Measurements from ENCODE around the gene SCT. TPM values are rescaled to one million over a fixed set of nuclear protein-coding genes. Genes with fewer than 3 reads are reported as not detected.

SCT gene
- total RNA-seq, 1 donor from 2014 or later = 1.7 TPM

GRCh38 chr11:592918-593317, 34.1 kb downstream of the SCT start:
- Mint-ChIP-seq H3K27ac (no peak overlapping the region), H3K4me3 (no peak overlapping the region), H3K36me3 (peaks cover 41% of the 10 kb centered on the region), H3K27me3 (ENCODE audit: low read depth) (no peaks in the 10 kb centered on the region), H3K9me3 (no peaks in the 10 kb centered on the region), H3K4me1 (no peaks in the 10 kb centered on the region)
- no peak for DNase-seq (ENCODE audit: low spot score in 2 of 2, unreplicated experiment in 2 of 2)
- no peak for TF ChIP-seq CTCF (IDR thresholded peaks at IDR 0.05; ENCODE audit: unreplicated experiment)

DNA sequence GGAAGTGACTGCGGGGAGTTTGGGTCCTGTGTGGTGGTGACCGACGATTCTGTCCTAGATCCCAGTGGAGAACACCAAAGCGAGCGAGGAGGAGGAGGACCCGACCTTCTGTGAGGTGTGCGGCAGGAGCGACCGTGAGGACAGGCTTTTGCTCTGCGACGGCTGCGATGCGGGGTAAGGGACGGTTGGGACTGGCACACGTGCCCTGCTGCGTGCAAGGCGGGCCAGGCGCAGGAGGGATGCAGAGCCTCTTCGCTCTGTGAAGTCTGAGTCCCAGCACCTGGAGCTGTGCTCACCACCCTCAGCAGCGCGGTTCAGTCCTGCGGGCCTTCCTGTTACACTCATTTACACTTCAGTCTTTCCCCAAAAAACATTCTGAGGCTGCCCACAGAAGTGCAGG, 34.5 kb downstream of the SCT start:
- no peaks in the 10 kb centered on the region for H3K4me1 Mint-ChIP-seq
- no peaks in the 10 kb centered on the region for H3K9me3 Mint-ChIP-seq
- no peak for DNase-seq (ENCODE audit: low spot score in 2 of 2, unreplicated experiment in 2 of 2)
- peaks cover 43% of the 10 kb centered on the region for H3K36me3 Mint-ChIP-seq
- H3K27ac Mint-ChIP-seq = no peak overlapping the region
- no peak overlapping the region for H3K4me3 Mint-ChIP-seq
- H3K27me3 Mint-ChIP-seq (ENCODE audit: low read depth) = no peaks in the 10 kb centered on the region
- TF ChIP-seq CTCF (IDR thresholded peaks at IDR 0.05; ENCODE audit: unreplicated experiment) = no peak

DNA sequence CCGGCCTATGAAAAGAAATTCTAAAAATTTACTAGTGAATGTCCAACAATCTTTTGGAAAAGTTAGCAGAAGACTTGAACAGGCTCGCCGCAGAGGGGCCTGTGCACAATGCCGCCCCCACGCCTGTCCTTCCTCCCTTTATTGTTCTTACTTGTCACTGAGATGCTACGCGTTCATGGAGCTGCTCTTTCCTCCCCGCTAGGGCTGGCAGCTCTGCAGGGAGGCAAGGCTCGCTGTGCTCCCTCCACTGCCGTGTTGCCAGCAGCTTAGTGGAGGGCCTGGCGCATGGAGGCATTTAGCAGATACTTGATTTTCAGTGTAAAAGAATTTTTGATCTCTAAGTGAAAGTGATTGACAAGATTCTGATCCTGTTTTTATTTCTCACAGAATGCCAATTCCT, 36.0 kb downstream of the SCT start:
- Mint-ChIP-seq H3K27me3 (ENCODE audit: low read depth) (no peaks in the 10 kb centered on the region), H3K36me3 (peaks cover 47% of the 10 kb centered on the region), H3K9me3 (no peaks in the 10 kb centered on the region), H3K4me1 (no peaks in the 10 kb centered on the region), H3K4me3 (no peak overlapping the region), H3K27ac (no peak overlapping the region)
- TF ChIP-seq CTCF (IDR thresholded peaks at IDR 0.05; ENCODE audit: unreplicated experiment) = no peak
- DNase-seq (ENCODE audit: low spot score in 2 of 2, unreplicated experiment in 2 of 2) = no peak

GRCh38 chr11:589798-590197, 37.2 kb downstream of the SCT start:
- H3K36me3 Mint-ChIP-seq = peaks cover 46% of the 10 kb centered on the region
- no peak overlapping the region for H3K4me3 Mint-ChIP-seq
- no peaks in the 10 kb centered on the region for H3K9me3 Mint-ChIP-seq
- H3K27ac Mint-ChIP-seq = no peak overlapping the region
- H3K4me1 Mint-ChIP-seq = no peaks in the 10 kb centered on the region
- TF ChIP-seq CTCF (IDR thresholded peaks at IDR 0.05; ENCODE audit: unreplicated experiment) = no peak
- DNase-seq (ENCODE audit: low spot score in 2 of 2, unreplicated experiment in 2 of 2) = no peak
- no peaks in the 10 kb centered on the region for H3K27me3 Mint-ChIP-seq (ENCODE audit: low read depth)

DNA sequence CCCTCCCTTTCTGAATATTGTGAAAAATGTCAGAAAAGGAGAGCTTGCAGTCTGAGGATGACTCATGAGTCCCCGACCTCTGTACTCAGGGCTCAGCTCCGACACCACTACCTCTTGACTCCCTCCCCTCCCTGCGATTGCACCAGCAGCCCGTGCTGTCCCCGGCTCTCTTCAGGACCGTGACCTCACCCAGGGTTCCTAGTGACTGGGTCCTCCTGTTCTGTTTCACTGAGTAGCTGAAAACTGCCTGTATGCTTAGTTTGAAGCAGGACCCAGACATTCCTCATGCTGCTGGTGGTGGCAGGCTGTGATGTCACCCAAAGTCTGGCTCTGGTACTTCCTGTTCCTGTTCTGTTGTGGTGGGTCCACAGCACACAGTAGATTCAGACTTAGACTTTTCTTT, 39.0 kb downstream of the SCT start:
- no peaks in the 10 kb centered on the region for H3K4me1 Mint-ChIP-seq
- no peak for TF ChIP-seq CTCF (IDR thresholded peaks at IDR 0.05; ENCODE audit: unreplicated experiment)
- H3K27ac Mint-ChIP-seq = no peak overlapping the region
- peaks cover 36% of the 10 kb centered on the region for H3K36me3 Mint-ChIP-seq
- H3K4me3 Mint-ChIP-seq = no peak overlapping the region
- H3K27me3 Mint-ChIP-seq (ENCODE audit: low read depth) = no peaks in the 10 kb centered on the region
- no peak for DNase-seq (ENCODE audit: low spot score in 2 of 2, unreplicated experiment in 2 of 2)
- H3K9me3 Mint-ChIP-seq = no peaks in the 10 kb centered on the region

DNA sequence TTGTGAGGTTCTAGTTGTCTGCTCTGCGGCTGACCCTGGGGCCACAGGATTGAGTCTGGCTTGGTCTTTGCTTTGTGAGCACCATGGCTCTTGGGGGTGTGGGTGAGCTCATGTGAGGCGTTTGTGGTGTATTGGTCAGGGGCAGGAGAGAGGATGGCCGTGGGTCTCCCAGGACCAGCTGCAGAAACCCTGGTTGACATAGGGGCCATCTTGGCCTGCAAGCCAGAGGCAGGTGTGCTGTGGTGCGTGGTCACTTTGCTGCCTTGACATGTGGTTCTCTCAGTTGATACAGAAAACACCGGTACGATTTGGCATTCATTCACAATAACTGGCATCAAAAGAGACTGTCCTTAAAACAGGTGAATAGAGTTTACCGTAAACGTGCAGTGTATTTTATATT, 39.4 kb downstream of the SCT start:
- no peak for DNase-seq (ENCODE audit: low spot score in 2 of 2, unreplicated experiment in 2 of 2)
- no peak for TF ChIP-seq CTCF (IDR thresholded peaks at IDR 0.05; ENCODE audit: unreplicated experiment)
- Mint-ChIP-seq H3K27ac (no peak overlapping the region), H3K9me3 (no peaks in the 10 kb centered on the region), H3K36me3 (peaks cover 34% of the 10 kb centered on the region), H3K4me3 (no peak overlapping the region), H3K27me3 (ENCODE audit: low read depth) (no peaks in the 10 kb centered on the region), H3K4me1 (no peaks in the 10 kb centered on the region)
